Endothelial cell (in vitro differentiated cells): ENCODE measurements around the gene PTPRK. TPM values are rescaled to one million over a fixed set of nuclear protein-coding genes. Genes with fewer than 3 reads are reported as not detected.

Experiments
- DNase-seq: peaks from one replicate; pipeline ENCODE4 v3.0.0; 2021; ENCODE audit warnings: low spot score
- H3K27ac Mint-ChIP-seq: one replicate; pipeline ENCODE4 v1.8.0; 2021; ENCODE audit warnings: mixed read lengths, inconsistent platforms; ENCODE audit not compliant: unreplicated experiment
- H3K27me3 Mint-ChIP-seq: one replicate; pipeline ENCODE4 v1.8.0; 2021; ENCODE audit warnings: mild to moderate bottlenecking, moderate library complexity, mixed read lengths, inconsistent platforms; ENCODE audit not compliant: unreplicated experiment
- H3K36me3 Mint-ChIP-seq: one replicate; pipeline ENCODE4 v1.8.0; 2021; ENCODE audit warnings: mild to moderate bottlenecking, low read depth, mixed read lengths, inconsistent platforms; ENCODE audit not compliant: unreplicated experiment
- H3K4me1 Mint-ChIP-seq: one replicate; pipeline ENCODE4 v1.8.0; 2021; ENCODE audit warnings: mild to moderate bottlenecking, mixed read lengths, inconsistent platforms; ENCODE audit not compliant: unreplicated experiment
- H3K4me3 Mint-ChIP-seq: one replicate; pipeline ENCODE4 v1.8.0; 2021; ENCODE audit warnings: mild to moderate bottlenecking, mixed read lengths, inconsistent platforms; ENCODE audit not compliant: unreplicated experiment
- H3K9me3 Mint-ChIP-seq: one replicate; pipeline ENCODE4 v1.8.0; 2021; ENCODE audit warnings: mixed read lengths, inconsistent platforms; ENCODE audit not compliant: unreplicated experiment
- total RNA-seq: library from RNA; stranded (reverse); fragmentation: NEBNext Ultra II Directional; extraction: Animal tissue kit (Norgen Biotek cat#: 25700); gene quantifications from one replicate; pipeline ENCODE4 v1.2.1, GENCODE V29; 2021; ENCODE audit not compliant: unreplicated experiment
- TF ChIP-seq, protein P1 (sequence below): fragments of 200-600 bp; sonication (generic); IDR thresholded peaks from one replicate; pipeline ENCODE4 v1.5.0; 2021; ENCODE audit warnings: antibody characterized with exemption; ENCODE audit not compliant: unreplicated experiment

The PTPRK gene
- total RNA-seq, 1 donor from 2014 or later: 47.3 TPM

DNA sequence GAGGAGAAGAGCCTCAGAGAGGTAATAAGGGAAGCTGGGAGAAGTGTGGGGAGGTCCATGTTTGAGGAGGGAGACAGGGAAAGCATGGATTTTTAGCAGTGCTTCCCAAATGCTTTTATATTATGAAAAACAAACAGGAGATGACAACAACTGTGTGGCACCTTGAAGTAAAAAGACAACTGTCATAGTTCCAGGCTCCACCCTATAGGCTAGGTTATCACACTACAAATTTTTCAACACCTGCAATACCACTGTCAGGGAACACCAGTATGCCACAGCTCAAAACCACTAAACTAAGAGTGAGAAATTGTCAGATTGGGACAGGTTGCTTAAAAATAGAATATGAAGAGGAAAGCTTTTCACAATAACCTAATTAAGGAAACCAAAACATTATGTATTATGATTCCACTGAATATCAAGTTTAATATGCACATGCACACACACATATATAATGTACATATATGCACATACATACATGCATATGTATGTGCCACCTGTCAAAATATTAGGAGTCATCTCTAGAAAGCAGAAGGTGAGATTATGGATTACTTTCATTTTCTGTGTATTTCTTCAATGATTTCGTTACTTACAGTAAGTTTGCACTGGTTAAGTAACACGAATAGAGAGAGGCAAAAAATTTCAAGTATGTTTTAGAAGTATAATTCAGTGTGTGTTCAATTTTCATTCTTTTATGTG is 261.2 kb downstream of the PTPRK start:
- no peaks in the 10 kb centered on the region for H3K36me3 Mint-ChIP-seq
- peaks cover 2% of the 10 kb centered on the region for H3K4me1 Mint-ChIP-seq
- peaks cover 3% of the 10 kb centered on the region for H3K27me3 Mint-ChIP-seq
- TF ChIP-seq, protein P1, sequence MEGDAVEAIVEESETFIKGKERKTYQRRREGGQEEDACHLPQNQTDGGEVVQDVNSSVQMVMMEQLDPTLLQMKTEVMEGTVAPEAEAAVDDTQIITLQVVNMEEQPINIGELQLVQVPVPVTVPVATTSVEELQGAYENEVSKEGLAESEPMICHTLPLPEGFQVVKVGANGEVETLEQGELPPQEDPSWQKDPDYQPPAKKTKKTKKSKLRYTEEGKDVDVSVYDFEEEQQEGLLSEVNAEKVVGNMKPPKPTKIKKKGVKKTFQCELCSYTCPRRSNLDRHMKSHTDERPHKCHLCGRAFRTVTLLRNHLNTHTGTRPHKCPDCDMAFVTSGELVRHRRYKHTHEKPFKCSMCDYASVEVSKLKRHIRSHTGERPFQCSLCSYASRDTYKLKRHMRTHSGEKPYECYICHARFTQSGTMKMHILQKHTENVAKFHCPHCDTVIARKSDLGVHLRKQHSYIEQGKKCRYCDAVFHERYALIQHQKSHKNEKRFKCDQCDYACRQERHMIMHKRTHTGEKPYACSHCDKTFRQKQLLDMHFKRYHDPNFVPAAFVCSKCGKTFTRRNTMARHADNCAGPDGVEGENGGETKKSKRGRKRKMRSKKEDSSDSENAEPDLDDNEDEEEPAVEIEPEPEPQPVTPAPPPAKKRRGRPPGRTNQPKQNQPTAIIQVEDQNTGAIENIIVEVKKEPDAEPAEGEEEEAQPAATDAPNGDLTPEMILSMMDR: no peak
- no peaks in the 10 kb centered on the region for H3K9me3 Mint-ChIP-seq
- H3K27ac Mint-ChIP-seq: no peak overlapping the region
- H3K4me3 Mint-ChIP-seq: no peak overlapping the region
- no peak for DNase-seq

GRCh38 chr6:128256095-128256494 is 264.3 kb downstream of the PTPRK start:
- H3K9me3 Mint-ChIP-seq: no peaks in the 10 kb centered on the region
- no peak for DNase-seq
- peaks cover 2% of the 10 kb centered on the region for H3K4me1 Mint-ChIP-seq
- H3K36me3 Mint-ChIP-seq: no peaks in the 10 kb centered on the region
- TF ChIP-seq, protein P1: no peak
- no peaks in the 10 kb centered on the region for H3K27me3 Mint-ChIP-seq
- H3K27ac Mint-ChIP-seq: no peak overlapping the region
- no peak overlapping the region for H3K4me3 Mint-ChIP-seq

- no peak for DNase-seq
- H3K27ac Mint-ChIP-seq: no peak overlapping the region
Measured at GRCh38 chr6:128252341-128253176, 267.8 kb downstream of the PTPRK start.

DNA sequence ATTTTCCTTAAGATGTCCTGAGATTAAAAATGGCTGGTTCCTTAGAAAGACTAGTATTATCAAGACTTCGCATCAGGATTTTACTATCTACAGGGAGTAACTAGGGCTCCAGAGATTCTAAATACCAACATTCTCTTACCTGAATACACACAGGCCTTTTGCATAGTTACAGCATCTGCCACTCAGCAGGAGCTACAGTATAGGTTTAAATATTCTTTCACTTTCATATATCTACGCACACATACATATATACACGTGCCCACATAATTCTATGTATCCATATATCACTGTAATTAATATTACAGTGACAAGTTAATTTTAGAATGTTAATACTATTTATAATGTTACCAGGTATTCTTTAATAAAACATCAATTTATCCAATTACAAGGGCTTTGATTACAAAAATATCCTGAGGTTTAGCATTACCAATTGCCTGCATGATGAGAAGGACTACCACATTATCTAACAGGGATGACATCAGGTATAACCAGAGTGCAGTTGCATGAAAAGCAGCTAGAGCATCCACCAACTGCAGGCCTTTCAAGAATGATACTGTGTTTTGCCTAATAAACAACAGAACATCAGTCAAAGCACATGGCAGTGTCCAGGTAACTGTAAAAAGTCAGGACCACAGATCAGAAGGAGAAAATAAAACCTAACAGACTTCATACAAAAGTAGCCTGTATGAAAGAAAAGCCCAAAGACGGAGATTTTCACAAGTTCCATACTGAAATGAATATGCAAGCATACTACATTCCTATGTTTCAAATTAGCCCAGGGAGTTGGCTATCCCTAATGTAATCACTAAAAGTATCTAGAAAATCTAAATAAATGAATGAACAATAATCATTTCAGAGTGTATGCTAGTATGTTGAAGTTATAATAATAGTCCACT is 268.7 kb downstream of the PTPRK start:
- Mint-ChIP-seq H3K4me3 (no peak overlapping the region), H3K4me1 (peaks cover 2% of the 10 kb centered on the region), H3K27ac (no peak overlapping the region), H3K27me3 (no peaks in the 10 kb centered on the region), H3K36me3 (no peaks in the 10 kb centered on the region), H3K9me3 (no peaks in the 10 kb centered on the region)
- TF ChIP-seq, protein P1: no peak
- DNase-seq: no peak

More at GRCh38 chr6:128252341-128253176, 267.8 kb downstream of the PTPRK start:
- Mint-ChIP-seq H3K4me1 (peaks cover 2% of the 10 kb centered on the region), H3K27me3 (no peaks in the 10 kb centered on the region), H3K36me3 (no peaks in the 10 kb centered on the region), H3K4me3 (no peak overlapping the region), H3K9me3 (no peaks in the 10 kb centered on the region)
- TF ChIP-seq, protein P1: no peak
